Neuronal stem cell (in vitro differentiated cells): ENCODE results near the gene MYH3.

Experiments
- DNase-seq: peaks from one replicate; pipeline ENCODE4 v3.0.0-alpha.2; 2013; ENCODE audit warnings: low spot score
- H2AFZ ChIP-seq: one replicate; pipeline ENCODE4 v1.6.1; 2013; ENCODE audit warnings: mild to moderate bottlenecking, low read length, inconsistent platforms
- H2AK5ac ChIP-seq: 2 replicates; pipeline ENCODE4 v1.6.1; 2013; ENCODE audit warnings: low read depth, mild to moderate bottlenecking, inconsistent platforms, low read length, moderate library complexity, mixed read lengths
- H2BK120ac ChIP-seq: 2 replicates; pipeline ENCODE4 v1.6.1; 2013; ENCODE audit warnings: low read depth, mild to moderate bottlenecking, inconsistent platforms, low read length, moderate library complexity, mixed read lengths
- H2BK12ac ChIP-seq: one replicate; pipeline ENCODE4 v1.6.1; 2013; ENCODE audit warnings: low read length, inconsistent platforms
- H2BK15ac ChIP-seq: 2 replicates; pipeline ENCODE4 v1.6.1; 2013; ENCODE audit warnings: mild to moderate bottlenecking, low read length, inconsistent platforms, mixed read lengths
- H2BK5ac ChIP-seq: one replicate; pipeline ENCODE4 v1.6.1; 2013; ENCODE audit warnings: inconsistent platforms, mild to moderate bottlenecking, low read length, moderate library complexity
- H3K14ac ChIP-seq: one replicate; pipeline ENCODE4 v1.6.1; 2013; ENCODE audit warnings: low read length, inconsistent platforms
- H3K18ac ChIP-seq: 2 replicates; pipeline ENCODE4 v1.6.1; 2013; ENCODE audit warnings: low read length, inconsistent platforms
- H3K23ac ChIP-seq: 2 replicates; pipeline ENCODE4 v1.6.1; 2013; ENCODE audit warnings: low read depth, mild to moderate bottlenecking, mixed read lengths, low read length, inconsistent platforms; ENCODE audit not compliant: poor library complexity
- H3K27ac ChIP-seq: replicated peaks from 3 replicates; pipeline ENCODE4 v1.5.1; 2013; ENCODE audit warnings: low read length, inconsistent platforms
- H3K27me3 ChIP-seq, 3 experiments: 2 replicates each; pipeline ENCODE4 v1.6.1; 2013; ENCODE audit warnings: low read length in 3 of 3, mild to moderate bottlenecking in 2 of 3, inconsistent platforms in 1 of 3, low read depth in 1 of 3, mixed read lengths in 1 of 3, moderate library complexity in 1 of 3; ENCODE audit not compliant: control insufficient read depth in 3 of 3, insufficient read depth in 3 of 3
- H3K36me3 ChIP-seq, 2 donors: replicated peaks in 1 of 2; 2 replicates each; pipeline ENCODE4 v1.6.1; 2013; ENCODE audit warnings: low read length in 2 of 2; ENCODE audit not compliant: control insufficient read depth in 2 of 2, insufficient read depth in 2 of 2
- H3K4ac ChIP-seq: 2 replicates; pipeline ENCODE4 v1.6.1; 2013; ENCODE audit warnings: inconsistent platforms, mild to moderate bottlenecking, low read length, moderate library complexity
- H3K4me1 ChIP-seq, 2 donors: 1 replicate in 1 of 2; 2 replicates in 1 of 2; pipeline ENCODE4 v1.6.1; 2013; ENCODE audit warnings: low read length in 2 of 2, low read depth in 1 of 2; ENCODE audit not compliant: control insufficient read depth in 2 of 2, insufficient read depth in 1 of 2
- H3K4me2 ChIP-seq: one replicate; pipeline ENCODE4 v1.6.1; 2013; ENCODE audit warnings: mild to moderate bottlenecking, low read length, inconsistent platforms; ENCODE audit not compliant: insufficient read depth, poor library complexity, severe bottlenecking
- H3K4me3 ChIP-seq, 2 donors: 2 replicates each; pipeline ENCODE4 v1.5.1; 2013; ENCODE audit warnings: low read length in 2 of 2, mild to moderate bottlenecking in 2 of 2, inconsistent platforms in 1 of 2, moderate library complexity in 1 of 2
- H3K79me1 ChIP-seq: one replicate; pipeline ENCODE4 v1.6.1; 2013; ENCODE audit warnings: low read depth, mild to moderate bottlenecking, inconsistent platforms, low read length, moderate library complexity
- H3K9ac ChIP-seq: one replicate; pipeline ENCODE4 v1.6.1; 2013; ENCODE audit warnings: mild to moderate bottlenecking, low read depth, low read length, inconsistent platforms; ENCODE audit not compliant: poor library complexity
- H3K9me3 ChIP-seq, 2 donors: replicated peaks in 1 of 2; 2 replicates each; pipeline versions ENCODE3 to v1.6.1; 2013; ENCODE audit warnings: low read length in 2 of 2, mild to moderate bottlenecking in 2 of 2, inconsistent platforms in 1 of 2, low read depth in 1 of 2, mixed read lengths in 1 of 2, moderate library complexity in 1 of 2; ENCODE audit not compliant: control insufficient read depth in 2 of 2, insufficient read depth in 1 of 2
- H4K8ac ChIP-seq: one replicate; pipeline ENCODE4 v1.6.1; 2013; ENCODE audit warnings: low read depth, mild to moderate bottlenecking, inconsistent platforms, low read length, moderate library complexity
- H4K91ac ChIP-seq: one replicate; pipeline ENCODE4 v1.6.1; 2013; ENCODE audit warnings: low read length, low read depth, mild to moderate bottlenecking, inconsistent platforms; ENCODE audit not compliant: poor library complexity
- WGBS, 2 donors: extraction: QIAGEN DNeasy Blood & Tissue Kit; methylation state at CpG; one replicate each; pipeline ENCODE4 v1.1.7; 2013; ENCODE audit warnings: missing lambda C conversion rate in 2 of 2, mixed read lengths in 1 of 2; ENCODE audit not compliant: insufficient read length in 2 of 2, insufficient replicate concordance in 1 of 2; ENCODE audit errors: extremely low coverage in 2 of 2; 5-methylcytosine and 5-hydroxymethylcytosine counted together

MYH3 gene

GRCh38 chr17:10648381-10648780 lies 8.7 kb downstream of the MYH3 start:
- H3K18ac ChIP-seq, result no peak overlapping the region
- H3K14ac ChIP-seq, result no peak overlapping the region
- DNase-seq, result no peak
- H3K79me1 ChIP-seq, result no peaks in the 10 kb centered on the region
- H3K36me3 ChIP-seq, result no peaks in the 10 kb centered on the region
- H2AK5ac ChIP-seq, result no peak overlapping the region
- H4K8ac ChIP-seq, result no peak overlapping the region
- no peak overlapping the region for H3K4me3 ChIP-seq
- H3K27me3 ChIP-seq, result no peaks in the 10 kb centered on the region
- no peak overlapping the region for H3K4ac ChIP-seq
- H2BK5ac ChIP-seq, result no peak overlapping the region
- H2BK15ac ChIP-seq, result no peak overlapping the region
- no peak overlapping the region for H3K27ac ChIP-seq
- H4K91ac ChIP-seq, result no peak overlapping the region
- H3K23ac ChIP-seq, result peak overlapping the region; percentile 27
- H2AFZ ChIP-seq, result no peak overlapping the region
- no peak overlapping the region for H3K9ac ChIP-seq
- no CpG with 5 or more reads among the region's 5 CpGs for WGBS, 2 donors
- H3K4me1 ChIP-seq, result no peaks in the 10 kb centered on the region
- H2BK120ac ChIP-seq, result no peak overlapping the region
- H2BK12ac ChIP-seq, result no peak overlapping the region
- peaks cover 0 to 2% of the 10 kb centered on the region in 2 donors for H3K9me3 ChIP-seq
- no peak overlapping the region for H3K4me2 ChIP-seq

DNA sequence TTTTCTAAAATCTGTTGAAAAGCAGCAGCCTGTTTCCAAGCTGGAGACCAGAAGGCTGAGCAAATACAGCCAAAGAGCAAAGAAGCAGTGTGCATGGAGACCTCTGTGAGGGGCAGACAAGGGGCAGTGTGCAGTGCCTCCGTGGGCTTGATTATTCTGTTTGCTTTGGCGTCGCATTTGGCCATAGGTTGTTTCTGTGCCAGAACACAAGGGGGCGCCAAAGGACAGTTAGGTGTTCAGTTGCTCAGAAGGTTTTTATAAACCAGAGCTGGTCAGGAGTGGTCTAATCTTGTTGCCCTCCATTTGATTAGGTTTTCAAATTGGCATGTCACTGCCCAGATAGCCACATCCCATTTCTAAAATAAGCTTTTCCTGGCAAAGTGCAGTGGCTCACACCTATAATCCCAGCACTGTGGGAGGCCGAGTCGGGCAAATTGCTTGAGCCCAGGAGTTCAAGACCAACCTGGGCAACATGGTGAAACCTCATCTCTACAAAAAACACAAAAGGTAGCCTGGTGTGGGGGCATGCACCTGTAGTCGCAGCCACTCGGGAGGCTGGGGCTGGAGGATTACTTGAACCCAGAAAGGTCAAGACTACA lies 10.6 kb downstream of the MYH3 start:
- Histone ChIP-seq H2AFZ (peak overlapping the region; percentile 19), H3K27ac (no peak overlapping the region), H3K9me3 (no peaks in the 10 kb centered on the region), H3K4me3 (no peak overlapping the region), H2AK5ac (no peak overlapping the region), H2BK12ac (no peak overlapping the region), H3K18ac (no peak overlapping the region), H3K36me3 (peaks cover 0 to 4% of the 10 kb centered on the region in 2 donors), H3K4me2 (no peak overlapping the region), H4K91ac (no peak overlapping the region), H3K79me1 (no peaks in the 10 kb centered on the region), H2BK5ac (no peak overlapping the region), H3K14ac (no peak overlapping the region), H3K23ac (no peak overlapping the region), H2BK15ac (no peak overlapping the region), H3K27me3 (no peaks in the 10 kb centered on the region), H2BK120ac (no peak overlapping the region), H3K9ac (no peak overlapping the region), H4K8ac (no peak overlapping the region), H3K4me1 (no peaks in the 10 kb centered on the region), H3K4ac (no peak overlapping the region)
- peak; percentile 77 for DNase-seq
- WGBS, 2 donors, result no CpG with 5 or more reads among the region's 8 CpGs

GRCh38 chr17:10640475-10640874 lies 16.6 kb downstream of the MYH3 start:
- H2AFZ ChIP-seq, result no peak overlapping the region
- peaks cover 0 to 15% of the 10 kb centered on the region in 2 donors for H3K36me3 ChIP-seq
- no peak overlapping the region for H2BK15ac ChIP-seq
- no peak overlapping the region for H3K14ac ChIP-seq
- H3K9ac ChIP-seq, result no peak overlapping the region
- H3K27me3 ChIP-seq, result no peaks in the 10 kb centered on the region
- no peak overlapping the region for H3K4ac ChIP-seq
- no peak overlapping the region for H2AK5ac ChIP-seq
- H3K23ac ChIP-seq, result no peak overlapping the region
- H3K27ac ChIP-seq, result no peak overlapping the region
- H3K4me2 ChIP-seq, result no peak overlapping the region
- H2BK5ac ChIP-seq, result no peak overlapping the region
- no peak overlapping the region for H3K18ac ChIP-seq
- H3K9me3 ChIP-seq, result no peaks in the 10 kb centered on the region
- no peak overlapping the region for H2BK12ac ChIP-seq
- H3K79me1 ChIP-seq, result no peaks in the 10 kb centered on the region
- H2BK120ac ChIP-seq, result no peak overlapping the region
- no peak overlapping the region for H3K4me3 ChIP-seq
- H4K91ac ChIP-seq, result no peak overlapping the region
- no peak overlapping the region for H4K8ac ChIP-seq
- no peaks in the 10 kb centered on the region for H3K4me1 ChIP-seq
- no peak for DNase-seq
- no CpG with 5 or more reads among the region's 3 CpGs for WGBS, 2 donors

- Histone ChIP-seq H2BK5ac (no peak overlapping the region), H3K27me3 (no peaks in the 10 kb centered on the region), H3K9ac (no peak overlapping the region), H3K9me3 (no peaks in the 10 kb centered on the region), H2AFZ (no peak overlapping the region), H3K4me3 (no peak overlapping the region), H3K36me3 (peaks cover 2 to 15% of the 10 kb centered on the region in 2 donors), H2BK12ac (no peak overlapping the region), H3K4me2 (no peak overlapping the region), H3K27ac (no peak overlapping the region), H3K14ac (no peak overlapping the region), H3K4ac (no peak overlapping the region), H3K18ac (no peak overlapping the region), H4K8ac (no peak overlapping the region), H3K4me1 (no peaks in the 10 kb centered on the region), H2BK15ac (no peak overlapping the region), H3K23ac (no peak overlapping the region), H2AK5ac (no peak overlapping the region), H2BK120ac (no peak overlapping the region), H4K91ac (no peak overlapping the region), H3K79me1 (no peaks in the 10 kb centered on the region)
- no peak for DNase-seq
- WGBS, 2 donors, result no CpG with 5 or more reads among the region's 25 CpGs
Observed at GRCh38 chr17:10638151-10638550, 19.0 kb downstream of the MYH3 start.
